Ishikawa (cell line): ENCODE measurements around the gene OPCML.

Experiments used
- CEBPB ChIP-seq: IDR thresholded peaks from 2 replicates; pipeline ENCODE4 v1.6.1; 2012
- CREB1 ChIP-seq: IDR thresholded peaks from 2 replicates; pipeline ENCODE4 v1.6.1; 2012; ENCODE audit warnings: low read depth
- EGR1 ChIP-seq: IDR thresholded peaks from 2 replicates; pipeline ENCODE4 v1.6.1; 2012
- EP300 ChIP-seq: IDR thresholded peaks from 2 replicates; pipeline ENCODE4 v1.6.1; 2012; ENCODE audit warnings: borderline replicate concordance
- FOXM1 ChIP-seq: IDR thresholded peaks from 2 replicates; pipeline ENCODE4 v1.6.1; 2012; ENCODE audit warnings: low read depth, borderline replicate concordance
- NFIC ChIP-seq: IDR thresholded peaks from 2 replicates; pipeline ENCODE4 v1.6.1; 2012
- RAD21 ChIP-seq: IDR thresholded peaks from 2 replicates; pipeline ENCODE4 v1.6.1; 2012; ENCODE audit warnings: low read depth
- TAF1 ChIP-seq: IDR thresholded peaks from 2 replicates; pipeline ENCODE4 v1.6.1; 2012; ENCODE audit warnings: low read depth, mild to moderate bottlenecking
- TCF12 ChIP-seq: IDR thresholded peaks from 2 replicates; pipeline ENCODE4 v1.6.1; 2012; ENCODE audit warnings: low read depth
- TEAD4 ChIP-seq: IDR thresholded peaks from 2 replicates; pipeline ENCODE4 v1.6.1; 2012
- YY1 ChIP-seq: IDR thresholded peaks from 2 replicates; pipeline ENCODE4 v1.6.1; 2012; ENCODE audit warnings: low read depth
- ZBTB7A ChIP-seq: IDR thresholded peaks from 2 replicates; pipeline ENCODE4 v1.6.1; 2012; ENCODE audit warnings: low read depth
- TF ChIP-seq, protein P1 (sequence below): IDR thresholded peaks from 2 replicates; pipeline ENCODE4 v1.6.1; 2012; ENCODE audit warnings: low read depth, mild to moderate bottlenecking
- TF ChIP-seq, protein P2 (sequence below): IDR thresholded peaks from 2 replicates; pipeline ENCODE4 v1.6.1; 2012
- TF ChIP-seq, protein P3 (sequence below): IDR thresholded peaks from 2 replicates; pipeline ENCODE4 v1.6.1; 2012

OPCML gene

DNA sequence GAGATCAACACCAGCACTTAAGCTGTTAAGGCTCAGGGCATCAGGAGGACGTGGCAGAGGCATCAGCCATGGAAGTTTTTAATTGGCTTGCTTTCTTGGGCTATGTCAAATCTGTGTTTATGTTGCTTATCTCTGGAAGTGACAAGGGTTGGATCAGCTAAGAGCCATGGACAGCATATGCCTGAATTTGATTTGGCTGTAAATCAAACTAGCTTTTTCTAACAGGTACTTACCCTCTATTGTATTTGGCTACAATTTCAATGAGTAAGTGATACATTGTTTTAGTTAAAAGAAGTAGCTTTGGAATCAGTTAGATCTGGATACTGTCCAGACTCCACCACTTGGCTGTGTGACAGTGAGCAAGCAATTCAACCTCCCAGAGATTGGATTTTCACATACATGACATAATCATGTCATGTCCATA lies 936.6 kb downstream of the OPCML start:
- TF ChIP-seq, protein P1, sequence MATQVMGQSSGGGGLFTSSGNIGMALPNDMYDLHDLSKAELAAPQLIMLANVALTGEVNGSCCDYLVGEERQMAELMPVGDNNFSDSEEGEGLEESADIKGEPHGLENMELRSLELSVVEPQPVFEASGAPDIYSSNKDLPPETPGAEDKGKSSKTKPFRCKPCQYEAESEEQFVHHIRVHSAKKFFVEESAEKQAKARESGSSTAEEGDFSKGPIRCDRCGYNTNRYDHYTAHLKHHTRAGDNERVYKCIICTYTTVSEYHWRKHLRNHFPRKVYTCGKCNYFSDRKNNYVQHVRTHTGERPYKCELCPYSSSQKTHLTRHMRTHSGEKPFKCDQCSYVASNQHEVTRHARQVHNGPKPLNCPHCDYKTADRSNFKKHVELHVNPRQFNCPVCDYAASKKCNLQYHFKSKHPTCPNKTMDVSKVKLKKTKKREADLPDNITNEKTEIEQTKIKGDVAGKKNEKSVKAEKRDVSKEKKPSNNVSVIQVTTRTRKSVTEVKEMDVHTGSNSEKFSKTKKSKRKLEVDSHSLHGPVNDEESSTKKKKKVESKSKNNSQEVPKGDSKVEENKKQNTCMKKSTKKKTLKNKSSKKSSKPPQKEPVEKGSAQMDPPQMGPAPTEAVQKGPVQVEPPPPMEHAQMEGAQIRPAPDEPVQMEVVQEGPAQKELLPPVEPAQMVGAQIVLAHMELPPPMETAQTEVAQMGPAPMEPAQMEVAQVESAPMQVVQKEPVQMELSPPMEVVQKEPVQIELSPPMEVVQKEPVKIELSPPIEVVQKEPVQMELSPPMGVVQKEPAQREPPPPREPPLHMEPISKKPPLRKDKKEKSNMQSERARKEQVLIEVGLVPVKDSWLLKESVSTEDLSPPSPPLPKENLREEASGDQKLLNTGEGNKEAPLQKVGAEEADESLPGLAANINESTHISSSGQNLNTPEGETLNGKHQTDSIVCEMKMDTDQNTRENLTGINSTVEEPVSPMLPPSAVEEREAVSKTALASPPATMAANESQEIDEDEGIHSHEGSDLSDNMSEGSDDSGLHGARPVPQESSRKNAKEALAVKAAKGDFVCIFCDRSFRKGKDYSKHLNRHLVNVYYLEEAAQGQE, result no peak
- TF ChIP-seq RAD21 (no peak), TEAD4 (no peak), EP300 (no peak), FOXM1 (no peak), TAF1 (no peak), NFIC (no peak)
- TF ChIP-seq, protein P2, sequence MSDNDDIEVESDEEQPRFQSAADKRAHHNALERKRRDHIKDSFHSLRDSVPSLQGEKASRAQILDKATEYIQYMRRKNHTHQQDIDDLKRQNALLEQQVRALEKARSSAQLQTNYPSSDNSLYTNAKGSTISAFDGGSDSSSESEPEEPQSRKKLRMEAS, result no peak
- TF ChIP-seq, protein P3, sequence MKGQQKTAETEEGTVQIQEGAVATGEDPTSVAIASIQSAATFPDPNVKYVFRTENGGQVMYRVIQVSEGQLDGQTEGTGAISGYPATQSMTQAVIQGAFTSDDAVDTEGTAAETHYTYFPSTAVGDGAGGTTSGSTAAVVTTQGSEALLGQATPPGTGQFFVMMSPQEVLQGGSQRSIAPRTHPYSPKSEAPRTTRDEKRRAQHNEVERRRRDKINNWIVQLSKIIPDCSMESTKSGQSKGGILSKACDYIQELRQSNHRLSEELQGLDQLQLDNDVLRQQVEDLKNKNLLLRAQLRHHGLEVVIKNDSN, result no peak

DNA sequence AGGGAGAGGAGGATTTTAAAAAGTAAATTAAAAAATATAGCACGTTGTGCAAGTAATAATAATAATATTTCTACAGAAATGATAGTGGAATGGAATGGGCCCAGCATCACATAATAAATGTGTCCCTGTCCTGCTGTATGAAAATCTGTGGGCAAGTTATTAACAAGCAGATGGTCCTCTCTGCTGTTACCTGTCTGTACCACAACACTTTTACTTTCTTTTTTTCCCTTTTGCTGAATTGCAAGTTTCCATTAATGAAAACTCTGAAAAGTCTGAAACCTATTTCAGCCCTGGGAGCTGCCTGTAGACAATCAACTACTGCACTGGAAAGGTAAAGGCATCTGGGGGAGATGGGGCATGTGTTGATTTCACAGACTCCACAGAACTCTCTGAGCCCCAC lies 937.1 kb downstream of the OPCML start:
- TF ChIP-seq RAD21, result no peak
- no peak for TF ChIP-seq ZBTB7A
- no peak for TF ChIP-seq CEBPB
- no peak for TF ChIP-seq YY1
- no peak for TF ChIP-seq FOXM1
- TF ChIP-seq, protein P1, result no peak
- TF ChIP-seq, protein P2, result no peak
- TF ChIP-seq TCF12, result no peak
- TF ChIP-seq, protein P3, result no peak
- no peak for TF ChIP-seq EP300
- no peak for TF ChIP-seq EGR1
- TF ChIP-seq CREB1, result no peak
- TF ChIP-seq TEAD4, result no peak
- TF ChIP-seq TAF1, result no peak
- no peak for TF ChIP-seq NFIC

DNA sequence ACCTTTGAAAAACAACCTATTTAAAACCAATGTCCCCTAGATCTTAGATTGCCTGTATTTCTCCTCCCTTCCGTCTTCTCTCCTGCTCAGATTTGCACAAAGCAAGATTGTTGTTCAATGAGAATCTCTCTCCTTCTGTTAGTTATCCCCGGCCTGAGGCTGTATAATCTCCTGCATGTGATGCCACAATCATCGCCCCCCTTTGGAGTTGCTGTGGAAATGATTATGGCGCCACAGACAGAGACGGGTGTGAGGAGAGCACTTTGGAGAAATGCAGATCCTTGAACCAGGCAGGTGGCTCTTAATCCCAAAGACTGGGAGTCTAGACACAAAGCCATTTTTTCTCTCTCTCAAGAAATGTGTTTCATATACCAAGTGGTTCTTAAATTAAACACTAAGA lies 941.3 kb downstream of the OPCML start:
- TF ChIP-seq CEBPB (no peak), TEAD4 (no peak), EP300 (no peak), CREB1 (no peak), NFIC (no peak), ZBTB7A (no peak), TCF12 (no peak), EGR1 (no peak), FOXM1 (no peak), TAF1 (no peak), YY1 (no peak), RAD21 (no peak)
- TF ChIP-seq, protein P2, result no peak
- TF ChIP-seq, protein P3, result no peak
- TF ChIP-seq, protein P1, result no peak

DNA sequence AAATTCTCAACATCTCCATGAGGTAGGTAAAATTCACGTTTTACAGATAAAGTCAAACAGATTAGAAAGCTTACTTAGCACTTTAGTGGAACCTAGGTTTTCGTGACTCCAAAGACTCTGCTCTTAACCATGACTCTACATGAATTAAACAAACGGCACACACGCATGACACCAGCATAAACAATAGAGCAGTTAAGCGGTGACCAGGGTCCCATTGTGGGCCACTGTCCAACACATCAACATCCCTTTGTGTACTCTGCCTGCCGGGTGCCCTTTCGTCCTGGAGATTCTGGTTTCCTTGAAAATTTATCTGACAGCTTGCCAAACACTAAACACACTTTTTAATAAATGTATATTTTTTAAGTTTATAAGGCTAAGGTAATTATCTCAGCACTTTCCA lies 941.7 kb downstream of the OPCML start:
- TF ChIP-seq EGR1 (no peak), NFIC (no peak), TEAD4 (no peak), RAD21 (no peak), TCF12 (no peak), CEBPB (no peak), FOXM1 (no peak), EP300 (no peak), YY1 (no peak), TAF1 (no peak), CREB1 (no peak), ZBTB7A (no peak)
- TF ChIP-seq, protein P2, result no peak
- TF ChIP-seq, protein P3, result no peak
- TF ChIP-seq, protein P1, result no peak
